GM21423 (cell line): ENCODE measurements around the gene MTHFD1L.
"Not testable (repeated sequence)": the region's sequence is repeated elsewhere in the genome, so short reads cannot be mapped to it uniquely, and the experiment has no call there.

Experiments
- ATAC-seq: cut with Tn5 transposase; IDR thresholded peaks from one replicate; pipeline ENCODE4 v1.9.1; 2021; ENCODE audit warnings: mild to moderate bottlenecking, moderate library complexity; ENCODE audit not compliant: unreplicated experiment

The MTHFD1L gene

DNA sequence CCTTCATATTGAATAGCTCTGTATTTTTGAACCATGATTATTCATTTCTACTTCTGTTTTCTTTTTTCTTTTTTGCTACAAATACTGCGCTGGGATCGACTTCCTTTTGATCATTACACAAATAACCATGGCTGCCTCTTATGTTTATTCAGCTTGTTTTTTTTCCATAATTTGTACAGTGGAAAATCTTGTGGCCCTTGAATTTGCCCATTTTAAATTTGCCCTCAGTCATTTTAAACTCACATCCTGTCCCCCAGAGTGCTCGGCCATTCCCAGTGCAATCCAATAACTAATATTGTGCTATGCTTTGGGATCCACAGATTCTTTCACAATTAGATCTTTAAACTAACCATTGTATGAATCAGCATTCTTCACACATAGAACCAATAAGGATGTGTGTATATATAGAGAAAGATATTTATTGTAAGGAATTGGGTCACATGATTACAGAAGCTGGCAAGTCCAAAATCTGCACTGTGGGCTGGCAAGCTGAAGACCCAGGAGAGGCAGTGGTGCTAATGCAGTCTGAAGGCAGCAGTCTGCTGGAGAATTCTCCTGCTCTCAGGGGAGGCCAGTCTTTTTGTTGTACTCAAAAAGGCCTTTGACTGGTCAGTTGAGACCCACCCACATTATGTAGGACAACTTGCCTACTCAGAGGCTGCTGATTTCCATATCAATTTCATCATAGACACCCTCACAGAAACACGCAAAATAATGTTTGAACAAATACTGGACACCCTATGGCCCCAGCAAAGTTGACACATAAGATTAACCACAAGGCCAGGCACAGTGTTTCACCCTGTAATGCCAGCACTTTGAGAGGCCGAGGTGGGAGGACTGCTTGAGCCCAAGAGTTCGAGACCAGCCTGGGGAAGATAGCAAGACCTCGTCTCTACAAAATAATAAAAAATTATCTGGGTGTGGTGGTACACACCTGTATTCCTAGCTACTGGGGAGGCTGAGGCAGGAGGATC lies 147.1 kb downstream of the MTHFD1L start:
- no peak for ATAC-seq

DNA sequence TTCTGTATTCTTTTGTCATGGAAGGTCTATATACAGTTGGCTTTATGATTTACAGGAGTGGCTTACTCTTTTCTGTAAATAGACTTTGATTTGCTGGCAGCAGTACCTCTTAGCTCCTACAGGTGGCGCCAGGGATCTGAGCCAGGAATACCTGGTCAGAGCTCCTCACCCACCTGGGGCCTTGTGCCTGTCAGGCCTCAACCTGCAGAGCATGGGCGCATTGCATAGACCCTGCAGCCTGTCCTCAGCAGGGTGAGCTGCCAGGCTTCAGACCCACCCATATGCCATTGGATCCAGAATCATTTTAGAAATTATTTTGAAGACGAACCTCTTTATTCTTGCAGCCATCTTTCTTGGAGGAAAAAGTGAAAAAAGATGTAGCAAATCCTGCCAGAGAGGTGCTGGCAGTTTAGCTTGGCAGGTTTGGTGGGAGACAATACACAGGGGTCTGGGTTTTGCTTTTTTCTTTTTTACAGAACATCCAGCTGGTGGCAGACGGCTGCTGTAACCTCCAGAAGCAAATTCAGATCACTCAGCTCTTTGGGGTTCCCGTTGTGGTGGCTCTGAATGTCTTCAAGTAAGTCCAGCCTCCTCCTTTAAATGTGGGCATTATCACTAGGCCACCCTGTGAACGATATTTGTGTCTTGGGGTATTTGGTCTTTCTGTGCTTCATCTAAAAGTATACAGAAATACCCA lies 149.1 kb downstream of the MTHFD1L start:
- ATAC-seq: peak; percentile 68

DNA sequence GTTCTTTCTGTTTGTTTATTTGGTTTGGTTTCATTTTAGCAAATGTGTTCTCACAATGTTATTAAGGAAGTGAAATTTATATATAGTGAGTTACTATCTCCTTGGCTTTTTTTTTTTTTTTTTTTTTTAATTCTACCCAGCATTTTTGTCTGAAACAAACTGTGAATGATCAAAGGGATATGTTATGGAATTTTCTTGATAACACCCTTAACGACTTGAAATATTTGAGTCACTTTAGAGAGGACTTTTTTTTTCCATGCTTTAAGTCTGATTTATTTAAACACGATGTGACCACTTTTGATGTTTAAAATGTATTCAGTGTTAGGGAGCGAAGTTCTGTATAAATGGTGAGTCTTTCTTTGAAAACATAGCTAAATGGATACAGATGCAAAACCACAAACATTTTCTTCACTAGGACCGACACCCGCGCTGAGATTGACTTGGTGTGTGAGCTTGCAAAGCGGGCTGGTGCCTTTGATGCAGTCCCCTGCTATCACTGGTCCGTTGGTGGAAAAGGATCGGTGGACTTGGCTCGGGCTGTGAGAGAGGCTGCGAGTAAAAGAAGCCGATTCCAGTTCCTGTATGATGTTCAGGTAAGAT lies 149.7 kb downstream of the MTHFD1L start:
- no peak for ATAC-seq

DNA sequence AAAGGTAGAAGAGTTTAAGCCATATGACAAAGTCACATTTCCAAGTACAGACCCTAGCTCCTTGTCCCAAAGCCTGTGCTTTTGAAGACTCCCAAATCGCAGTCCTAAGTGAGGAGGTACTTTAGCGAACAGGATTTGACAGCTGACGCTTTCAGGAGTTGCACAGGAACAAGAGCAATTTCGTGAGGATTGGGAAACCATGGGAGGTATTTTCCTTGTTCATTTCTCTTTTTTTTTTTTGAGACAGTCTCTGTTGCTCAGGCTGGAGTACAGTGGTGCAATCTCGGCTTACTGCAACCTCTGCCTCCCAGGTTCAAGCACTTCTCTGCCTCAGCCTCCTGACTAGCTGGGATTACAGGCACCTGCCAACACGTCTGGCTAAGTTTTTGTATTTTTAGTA lies 150.6 kb downstream of the MTHFD1L start:
- ATAC-seq: no peak

DNA sequence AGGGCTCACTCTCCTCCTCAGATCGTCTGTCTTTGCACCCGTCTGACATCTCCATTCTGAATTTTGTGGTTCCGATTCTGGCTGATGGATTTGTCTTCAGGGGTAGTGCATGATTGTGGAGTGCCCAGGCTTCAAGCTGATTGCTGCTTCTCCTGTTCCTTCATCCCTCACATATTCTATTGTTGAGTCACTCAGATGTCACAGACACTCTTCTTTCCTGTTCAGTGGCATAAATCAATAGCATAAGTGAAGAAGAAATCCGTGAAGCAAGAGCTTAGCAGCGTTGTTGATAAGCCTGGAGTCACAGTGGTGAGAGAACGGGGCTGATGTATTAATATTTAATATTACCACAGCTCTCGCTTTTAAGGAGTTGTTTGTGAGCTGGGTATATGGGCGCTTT lies 152.5 kb downstream of the MTHFD1L start:
- ATAC-seq: no peak

DNA sequence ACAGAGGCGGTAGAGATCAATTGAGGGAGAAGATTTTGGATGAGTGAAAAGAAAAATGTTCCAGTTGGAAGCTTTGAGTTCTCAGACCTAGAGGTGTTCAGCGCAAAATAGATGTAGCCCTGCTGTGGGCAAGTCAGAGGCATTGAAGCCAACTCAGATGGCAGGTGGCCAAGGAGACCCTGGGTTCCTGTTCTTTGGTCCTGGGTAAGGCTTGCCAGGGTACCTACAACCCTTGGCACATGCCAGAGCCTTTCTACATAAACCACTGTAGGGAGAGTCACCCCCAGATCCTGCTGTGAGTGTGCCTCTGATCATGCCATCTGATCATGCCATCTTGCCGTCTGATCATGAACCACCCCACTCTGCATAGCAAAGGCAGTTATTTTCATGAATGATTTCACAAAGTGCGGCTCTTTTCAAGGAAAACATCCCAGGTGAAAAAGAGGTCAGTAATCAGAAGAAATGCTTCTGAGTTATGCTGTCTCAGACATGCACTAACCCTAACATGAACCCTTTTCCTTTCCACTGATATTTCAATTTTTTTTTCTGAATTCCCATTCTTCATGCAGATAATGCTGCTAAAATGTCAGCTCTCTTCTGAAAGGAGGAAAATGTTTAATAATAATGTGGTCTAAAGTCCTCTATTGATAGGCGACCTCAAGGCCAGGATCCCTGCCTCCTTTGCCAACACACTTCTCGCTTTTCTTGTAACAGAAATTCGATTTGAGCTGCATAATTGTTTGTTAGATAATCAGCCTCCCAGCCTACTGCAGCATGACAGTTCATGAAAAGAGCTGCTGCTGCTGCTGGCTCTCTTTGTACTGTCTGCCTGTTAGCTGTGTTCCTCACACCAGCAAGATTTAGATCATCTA lies 153.6 kb downstream of the MTHFD1L start:
- no peak for ATAC-seq

DNA sequence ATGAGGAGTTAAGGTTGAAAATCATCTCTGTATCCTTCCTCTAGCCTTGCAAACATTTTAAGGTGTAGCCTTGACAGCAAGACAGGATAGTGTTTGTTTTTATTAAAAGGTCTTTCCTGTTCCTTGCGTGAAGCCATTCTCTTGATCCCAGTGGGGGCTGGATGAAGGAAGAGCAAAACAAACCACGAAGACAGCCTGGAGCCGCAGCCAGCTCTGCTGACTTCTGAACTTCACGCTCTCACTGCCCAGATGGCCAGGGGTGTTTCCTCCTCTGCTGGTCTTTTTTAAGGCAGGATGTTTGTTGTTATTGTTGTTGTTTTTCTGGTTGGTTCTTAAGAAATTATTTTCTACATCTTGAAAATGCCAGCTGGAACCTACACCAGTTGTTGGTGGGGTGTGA lies 156.4 kb downstream of the MTHFD1L start:
- no peak for ATAC-seq

DNA sequence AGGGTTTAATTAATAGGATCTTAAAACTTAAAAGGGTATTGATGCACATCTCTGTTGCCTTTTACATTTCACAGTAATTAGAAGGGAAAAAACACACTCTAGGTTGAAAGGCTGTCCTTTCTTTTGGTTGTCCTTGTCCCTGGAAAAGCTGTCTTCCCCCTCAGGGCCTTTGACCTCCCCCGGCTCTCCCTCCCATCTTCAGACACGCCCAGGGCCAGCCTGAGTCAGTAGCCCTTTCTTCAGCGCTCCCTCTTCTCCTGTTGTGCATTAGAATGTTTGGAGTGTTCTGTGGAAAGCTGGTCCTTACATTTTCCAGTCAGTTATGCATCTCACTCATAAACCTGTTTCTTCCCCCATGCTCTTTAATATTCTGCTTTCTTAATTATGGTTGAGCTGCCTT lies 157.0 kb downstream of the MTHFD1L start:
- ATAC-seq: no peak

DNA sequence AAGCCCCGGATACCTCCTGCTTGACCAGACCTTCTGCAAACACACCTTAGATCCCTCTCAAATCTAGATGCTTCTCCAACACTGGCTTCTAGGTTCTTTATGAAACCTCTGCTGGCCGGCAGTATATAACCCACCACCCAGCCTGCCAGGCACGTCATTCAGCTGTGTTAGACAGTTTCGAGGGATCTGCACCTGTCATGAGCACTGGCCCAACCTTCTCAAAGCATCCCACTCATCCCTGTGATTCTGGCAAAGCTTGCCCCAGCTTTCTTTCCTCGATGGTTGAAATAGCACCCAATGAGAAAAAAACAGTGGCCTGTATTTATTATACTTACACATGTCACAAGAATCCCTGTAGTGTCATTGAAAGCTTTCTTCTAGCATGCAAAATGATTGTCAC lies 157.8 kb downstream of the MTHFD1L start:
- ATAC-seq: no peak

DNA sequence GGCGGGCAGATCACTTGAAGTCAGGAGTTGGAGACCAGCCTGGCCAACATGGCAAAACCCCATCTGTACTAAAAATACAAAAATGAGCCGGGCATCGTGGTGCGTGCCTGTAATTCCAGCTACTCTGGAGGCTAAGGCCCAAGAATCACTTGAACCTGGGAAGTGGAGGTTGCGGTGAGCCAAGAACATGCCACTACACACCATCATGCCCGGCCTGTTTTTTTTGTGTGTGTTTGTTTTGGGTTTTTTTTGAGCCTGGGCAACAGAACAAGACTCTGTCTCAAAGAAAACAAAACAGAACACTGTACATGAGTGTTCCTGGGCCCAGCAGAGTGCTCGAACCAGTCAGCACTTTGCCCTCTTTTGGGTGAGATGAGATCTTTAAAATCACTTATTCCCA lies 159.1 kb downstream of the MTHFD1L start:
- ATAC-seq: no peak

DNA sequence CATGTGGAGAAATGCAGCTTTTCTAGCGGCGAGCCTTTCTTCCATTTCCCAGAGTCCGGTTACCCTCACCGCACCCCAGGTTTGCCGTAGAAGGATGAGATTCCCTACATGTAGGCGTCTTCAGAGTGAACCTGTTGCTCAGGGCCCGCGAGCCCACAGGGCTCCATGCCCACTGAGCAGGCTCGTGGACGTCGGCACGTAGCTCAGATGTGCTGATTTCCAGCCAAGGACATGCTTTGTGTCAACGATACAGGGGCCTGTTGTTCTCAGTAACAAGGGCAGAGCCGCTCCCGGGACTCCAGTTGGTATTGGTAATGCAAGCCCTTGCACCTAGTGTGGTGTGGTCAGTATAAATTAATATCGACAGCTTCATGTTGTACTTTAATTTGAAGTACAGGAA lies 159.6 kb downstream of the MTHFD1L start:
- no peak for ATAC-seq

DNA sequence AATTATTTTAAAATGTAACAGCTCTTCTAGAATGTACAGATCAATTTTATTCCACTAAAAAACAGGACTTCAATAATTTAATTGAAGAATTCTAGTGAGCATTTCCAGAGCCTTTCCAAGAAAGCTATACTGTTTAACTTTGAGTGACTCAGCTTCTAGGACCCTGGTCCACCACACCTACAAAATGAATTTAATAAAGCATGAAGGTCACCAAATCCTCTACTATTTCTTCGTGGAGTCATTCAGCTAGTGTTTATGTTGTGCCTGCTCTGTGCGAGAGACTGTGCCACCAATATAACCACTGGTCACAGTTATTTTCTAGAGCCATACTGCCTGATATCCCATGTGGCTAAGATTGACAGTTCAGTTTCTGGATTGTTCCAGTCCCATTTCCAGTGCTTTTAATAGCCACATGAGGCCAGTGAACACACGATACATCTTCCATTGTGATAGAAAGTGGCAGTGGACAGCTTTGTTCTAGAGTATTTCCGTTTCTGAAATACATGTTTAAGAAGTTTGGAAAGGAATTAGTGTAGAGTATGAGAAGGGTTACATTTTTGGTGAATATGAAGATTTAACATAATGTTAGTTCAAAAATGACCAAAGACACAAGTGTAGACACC lies 160.7 kb downstream of the MTHFD1L start:
- ATAC-seq: no peak

DNA sequence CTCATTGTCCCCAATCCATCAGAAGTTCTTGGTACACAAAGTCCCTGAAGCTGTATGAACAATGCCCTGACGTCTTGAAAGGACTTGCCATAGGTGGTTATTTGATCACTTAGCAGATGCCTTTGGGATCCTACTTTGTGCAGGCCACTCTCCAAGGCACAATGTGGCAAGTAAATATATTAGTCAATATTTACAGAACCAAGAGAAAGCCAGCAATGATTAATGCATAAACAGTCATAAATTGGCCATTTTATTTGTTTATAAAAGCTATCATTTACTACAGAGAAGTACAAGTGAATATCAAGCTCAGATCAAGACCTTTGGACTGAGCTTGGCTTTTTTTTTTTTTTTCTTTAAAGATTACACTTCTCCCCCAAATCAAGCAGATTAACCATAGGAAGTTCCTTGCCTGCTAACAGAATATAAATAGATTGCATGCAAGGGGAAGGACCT lies 161.8 kb downstream of the MTHFD1L start:
- ATAC-seq: no peak

DNA sequence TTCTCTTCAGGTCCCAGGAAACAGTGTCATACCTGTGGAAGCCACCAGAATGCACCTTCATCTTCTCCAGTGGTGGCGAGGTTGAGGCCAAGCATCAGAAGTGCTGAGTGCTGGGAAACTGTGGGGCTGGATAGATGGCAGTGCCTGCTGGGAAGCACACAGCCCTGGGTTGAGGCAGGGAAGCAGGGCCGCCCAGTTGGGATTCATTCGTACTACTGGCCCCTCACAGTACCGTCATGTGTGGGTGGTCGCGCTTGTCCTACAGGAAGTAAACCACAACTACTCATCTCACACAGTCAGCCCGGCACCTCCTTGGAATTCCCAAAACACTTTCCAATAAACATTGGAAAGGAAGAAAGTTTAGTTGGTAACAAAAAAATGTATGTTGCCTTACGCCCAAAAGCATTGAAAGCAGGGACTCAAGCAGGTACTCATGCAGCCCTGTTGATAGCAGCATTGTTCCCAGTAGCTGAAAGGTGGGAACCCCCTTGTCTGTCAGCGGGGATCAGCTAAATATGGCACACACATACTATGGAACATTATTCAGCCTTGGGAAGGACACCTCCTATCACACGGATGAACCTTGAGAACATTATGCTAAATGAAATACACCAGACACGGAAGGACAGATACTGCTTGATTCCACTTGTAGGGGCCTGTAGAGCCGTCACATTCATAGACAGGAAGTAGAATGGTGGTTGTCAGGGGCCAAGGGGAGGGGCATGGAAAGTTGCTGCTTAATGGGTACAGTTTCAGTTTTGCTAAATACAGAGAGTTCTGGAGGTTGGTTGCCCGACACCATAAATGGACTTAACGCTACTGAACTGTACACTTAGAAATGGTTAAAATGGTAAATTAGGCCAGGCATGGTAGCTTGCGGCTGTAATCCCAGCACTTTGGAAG lies 162.7 kb downstream of the MTHFD1L start:
- no peak for ATAC-seq

DNA sequence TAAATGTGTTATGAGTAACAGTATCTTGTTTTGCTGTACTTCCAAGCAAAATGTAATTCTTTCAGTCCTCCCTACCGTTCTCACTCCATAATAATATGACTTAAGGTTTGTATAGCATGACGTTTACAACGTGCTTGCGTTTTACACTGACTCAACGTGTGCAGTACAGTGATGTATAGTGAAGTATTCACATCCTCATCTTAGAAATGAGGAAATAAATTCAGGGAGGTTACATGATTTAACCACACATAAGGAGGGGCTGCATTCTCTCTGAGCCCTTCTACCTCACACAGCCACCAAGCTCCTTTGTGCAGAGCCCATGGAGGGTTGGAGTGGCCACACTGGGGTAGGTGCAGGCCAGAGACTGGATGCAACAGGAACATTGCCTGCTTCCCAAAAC lies 164.5 kb downstream of the MTHFD1L start:
- ATAC-seq: no peak

DNA sequence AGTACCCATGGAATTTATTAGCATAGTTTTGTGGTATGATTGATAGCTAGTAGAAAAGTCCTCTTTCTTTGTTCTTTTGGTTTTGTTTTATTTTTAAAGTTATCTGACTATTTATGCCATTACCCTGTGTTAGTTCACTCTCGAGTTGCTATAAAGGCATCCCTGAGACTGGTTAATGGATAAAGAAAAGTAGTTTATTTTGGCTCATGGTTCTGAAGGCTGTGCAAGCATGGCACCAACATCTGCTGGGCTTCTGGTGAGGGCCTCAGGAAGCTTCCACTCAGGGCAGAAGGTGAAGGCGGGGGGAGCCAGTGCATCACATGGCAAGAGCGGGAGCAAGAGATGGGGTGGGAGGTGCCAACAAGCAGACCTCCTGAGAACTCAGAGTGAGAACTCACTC lies 166.5 kb downstream of the MTHFD1L start:
- ATAC-seq: no peak

DNA sequence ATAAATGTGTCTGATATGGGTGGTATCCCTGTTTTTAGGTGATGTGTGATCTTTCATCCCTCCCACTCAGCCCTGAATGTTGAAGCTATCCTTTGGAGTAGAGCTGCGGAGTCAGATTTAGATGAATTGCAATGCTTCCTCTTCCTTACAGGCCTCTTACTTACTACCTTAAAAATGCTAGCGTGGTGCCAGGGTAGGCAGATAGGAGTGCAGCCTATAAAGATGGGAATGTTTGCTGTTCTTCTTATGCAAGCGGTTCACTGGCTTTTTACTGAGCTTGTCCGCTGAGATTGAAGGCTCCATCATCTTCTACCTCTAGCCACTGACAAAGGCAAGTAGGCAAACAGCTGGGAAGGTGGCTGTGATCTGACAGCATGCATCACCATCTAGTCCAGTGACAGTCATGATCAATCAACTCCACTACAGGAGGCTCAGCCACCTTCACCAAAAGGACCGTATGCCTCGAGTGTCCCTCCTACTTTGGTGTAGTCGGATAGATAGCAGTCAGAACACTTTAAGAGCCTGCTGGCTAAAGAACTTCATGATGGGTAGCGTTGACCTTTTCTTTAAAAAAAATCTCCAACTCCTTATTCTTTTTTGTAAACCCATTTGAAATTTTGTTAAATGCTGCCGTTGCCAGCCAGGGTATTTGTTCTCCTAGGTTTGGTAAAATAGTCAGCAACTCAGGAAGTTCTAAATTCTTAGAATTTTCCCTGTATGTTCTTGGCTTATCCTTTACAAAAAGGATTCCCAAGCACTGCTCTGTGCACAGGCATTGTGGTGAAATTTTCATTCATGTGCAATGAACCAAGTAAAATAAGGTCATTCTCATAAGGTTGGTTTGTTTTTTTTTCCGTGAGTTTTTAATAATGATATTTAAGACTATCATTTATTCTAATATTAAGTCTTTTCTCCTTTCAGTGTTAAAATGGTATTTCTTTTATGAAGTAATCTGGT lies 169.6 kb downstream of the MTHFD1L start:
- no peak for ATAC-seq

DNA sequence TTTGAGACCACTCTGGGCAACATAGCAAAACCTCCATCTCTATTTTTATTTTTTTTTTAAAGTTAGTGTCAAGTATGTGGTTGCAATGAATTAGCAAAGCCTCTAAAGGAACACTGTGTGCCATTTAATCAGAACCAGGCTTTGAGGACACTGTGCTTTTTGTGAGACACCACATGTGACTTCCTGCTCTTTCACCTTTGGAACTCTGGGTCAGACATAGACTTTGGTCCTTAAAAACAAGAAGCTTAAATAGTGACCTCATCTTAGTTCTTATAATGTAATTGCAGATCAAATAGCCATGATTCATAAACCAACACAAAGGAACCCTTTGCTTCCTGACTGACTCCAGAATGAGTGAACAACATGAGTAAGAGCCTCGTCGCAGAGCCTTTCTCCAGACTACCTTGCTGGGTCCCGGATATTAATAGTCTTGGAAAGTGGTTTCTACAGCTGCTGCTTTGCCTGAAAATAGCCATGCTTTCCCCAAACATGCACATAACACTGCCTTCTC lies 170.8 kb downstream of the MTHFD1L start:
- ATAC-seq: not testable (repeated sequence)
